ENCODE data around the gene KRT15. TPM values are rescaled to one million over a fixed set of nuclear protein-coding genes. Genes with fewer than 3 reads are reported as not detected.

The KRT15 gene
- polyA plus RNA-seq, 1 donor (not counting 4 experiments of a cell fraction or from before 2014, with no cell fraction given) = 729 TPM

GRCh38 chr17:41565338-41565737 lies 46.6 kb upstream of the KRT15 start:
- DNase-seq (ENCODE audit: low read depth, low spot score) (no peak), FAIRE-seq (no peak)
- Histone ChIP-seq H3K9me3 (ENCODE audit: control insufficient read depth, low read depth, low read length) (no peaks in the 10 kb centered on the region), H3K4me3 (ENCODE audit: control insufficient read depth in 2 of 3, extremely low read depth in 1 of 3, insufficient read depth in 2 of 3, low read depth in 1 of 3, low read length in 3 of 3) (no peak overlapping the region), H3K79me2 (ENCODE audit: control insufficient read depth, insufficient read depth, low read length) (no peaks in the 10 kb centered on the region), H3K9me1 (ENCODE audit: control insufficient read depth, extremely low read depth, insufficient read depth, low read length) (no peaks in the 10 kb centered on the region), H3K4me1 (ENCODE audit: control insufficient read depth, extremely low read depth, insufficient read depth, low read length) (no peaks in the 10 kb centered on the region), H3K4me2 (ENCODE audit: control insufficient read depth, extremely low read depth, insufficient read depth, low read depth, low read length) (no peak overlapping the region), H3K27me3 (ENCODE audit: control insufficient read depth, extremely low read depth, insufficient read depth, low read length) (no peaks in the 10 kb centered on the region), H4K20me1 (ENCODE audit: control insufficient read depth, extremely low read depth, insufficient read depth, low read length) (no peaks in the 10 kb centered on the region), H3K27ac (ENCODE audit: control insufficient read depth, insufficient read depth, low read length) (no peak overlapping the region), H3K9ac (ENCODE audit: control insufficient read depth, extremely low read depth, insufficient read depth, low read length) (no peak overlapping the region), H3K36me3 (ENCODE audit: control insufficient read depth in 2 of 2, extremely low read depth in 1 of 2, insufficient read depth in 2 of 2, low read length in 2 of 2) (no peaks in the 10 kb centered on the region), H2AFZ (ENCODE audit: control insufficient read depth, low read length) (no peak overlapping the region)
- no peak for TF ChIP-seq CTCF (optimal IDR thresholded peaks at IDR 0.05 in 1 of 3, IDR thresholded peaks at IDR 0.05 in 1 of 3, conservative IDR thresholded peaks at IDR 0.05 in 1 of 3; ENCODE audit: extremely low read depth in 1 of 3, insufficient read depth in 2 of 3, low read length in 3 of 3)
- TF ChIP-seq EZH2 (IDR thresholded peaks at IDR 0.05; ENCODE audit: low read length) = no peak
- dilution Hi-C loops (cut with MboI; ENCODE audit: extremely low pct_ligation_motif_present, low sequenced_read_pairs) = no loop called here

- no peaks in the 10 kb centered on the region for H3K9me1 ChIP-seq (ENCODE audit: control insufficient read depth, extremely low read depth, insufficient read depth, low read length)
- H3K27me3 ChIP-seq (ENCODE audit: control insufficient read depth, extremely low read depth, insufficient read depth, low read length) = no peaks in the 10 kb centered on the region
- peaks cover 5% of the 10 kb centered on the region for H3K4me1 ChIP-seq (ENCODE audit: control insufficient read depth, extremely low read depth, insufficient read depth, low read length)
- H3K9me3 ChIP-seq (ENCODE audit: control insufficient read depth, low read depth, low read length) = no peaks in the 10 kb centered on the region
- H4K20me1 ChIP-seq (ENCODE audit: control insufficient read depth, extremely low read depth, insufficient read depth, low read length) = no peaks in the 10 kb centered on the region
- H3K27ac ChIP-seq (ENCODE audit: control insufficient read depth, insufficient read depth, low read length) = no peak overlapping the region
- no peaks in the 10 kb centered on the region for H3K79me2 ChIP-seq (ENCODE audit: control insufficient read depth, insufficient read depth, low read length)
- no peak for FAIRE-seq
- no peak for DNase-seq (ENCODE audit: low read depth, low spot score)
- dilution Hi-C loops (cut with MboI; ENCODE audit: extremely low pct_ligation_motif_present, low sequenced_read_pairs) = no loop called here
- no peaks in the 10 kb centered on the region for H3K36me3 ChIP-seq (ENCODE audit: control insufficient read depth in 2 of 2, extremely low read depth in 1 of 2, insufficient read depth in 2 of 2, low read length in 2 of 2)
- no peak overlapping the region for H2AFZ ChIP-seq (ENCODE audit: control insufficient read depth, low read length)
- no peak overlapping the region for H3K4me3 ChIP-seq (ENCODE audit: control insufficient read depth in 2 of 3, extremely low read depth in 1 of 3, insufficient read depth in 2 of 3, low read depth in 1 of 3, low read length in 3 of 3)
- H3K9ac ChIP-seq (ENCODE audit: control insufficient read depth, extremely low read depth, insufficient read depth, low read length) = no peak overlapping the region
- no peak overlapping the region for H3K4me2 ChIP-seq (ENCODE audit: control insufficient read depth, extremely low read depth, insufficient read depth, low read depth, low read length)
- no peak for TF ChIP-seq CTCF (optimal IDR thresholded peaks at IDR 0.05 in 1 of 3, IDR thresholded peaks at IDR 0.05 in 1 of 3, conservative IDR thresholded peaks at IDR 0.05 in 1 of 3; ENCODE audit: extremely low read depth in 1 of 3, insufficient read depth in 2 of 3, low read length in 3 of 3)
- no peak for TF ChIP-seq EZH2 (IDR thresholded peaks at IDR 0.05; ENCODE audit: low read length)
Measured at GRCh38 chr17:41563607-41564170, 45.0 kb upstream of the KRT15 start.
